ENCODE data around the gene CIAO3.
"Not testable (repeated sequence)": the region's sequence is repeated elsewhere in the genome, so short reads cannot be mapped to it uniquely, and the experiment has no call there.

The CIAO3 gene

GRCh38 chr16:716768-717325 lies 23.9 kb downstream of the CIAO3 start:
- no peak for DNase-seq (ENCODE audit: low read depth)
- TF ChIP-seq CTCF (IDR thresholded peaks at IDR 0.05; ENCODE audit: control insufficient read depth, extremely low read depth, insufficient read depth) = no peak
- H3K4me3 ChIP-seq (ENCODE audit: low read depth, low read length) = peak overlapping the region; percentile 69

GRCh38 chr16:716200-716568 lies 24.6 kb downstream of the CIAO3 start:
- no peak for DNase-seq (ENCODE audit: low read depth)
- no peak for TF ChIP-seq CTCF (IDR thresholded peaks at IDR 0.05; ENCODE audit: control insufficient read depth, extremely low read depth, insufficient read depth)
- H3K4me3 ChIP-seq (ENCODE audit: low read depth, low read length) = peak overlapping the region; percentile 69

GRCh38 chr16:715477-716199 lies 25.2 kb downstream of the CIAO3 start:
- peak; percentile 52 for TF ChIP-seq CTCF (IDR thresholded peaks at IDR 0.05; ENCODE audit: control insufficient read depth, extremely low read depth, insufficient read depth)
- DNase-seq (ENCODE audit: low read depth) = no peak
- H3K4me3 ChIP-seq (ENCODE audit: low read depth, low read length) = peak overlapping the region; percentile 69

GRCh38 chr16:714558-715476 lies 26.0 kb downstream of the CIAO3 start, which contains the start of gene METRN:
Gene METRN, plus strand, starts transcription at chr16:715118. Its CDS starts 172 bp downstream, at chr16:715290.
- no peak for DNase-seq (ENCODE audit: low read depth)
- no peak for TF ChIP-seq CTCF (IDR thresholded peaks at IDR 0.05; ENCODE audit: control insufficient read depth, extremely low read depth, insufficient read depth)
- H3K4me3 ChIP-seq (ENCODE audit: low read depth, low read length) = peak within 1 kb of the TSS; percentile 69

- peak overlapping the region; percentile 42; the same call in 1 of the 2 replicates for H3K4me3 ChIP-seq (ENCODE audit: low read depth, low read length)
- no peak for TF ChIP-seq CTCF (IDR thresholded peaks at IDR 0.05; ENCODE audit: control insufficient read depth, extremely low read depth, insufficient read depth)
- DNase-seq (ENCODE audit: low read depth) = no peak
Measured at GRCh38 chr16:714079-714478, 26.7 kb downstream of the CIAO3 start.

- peak; percentile 43 for TF ChIP-seq CTCF (IDR thresholded peaks at IDR 0.05; ENCODE audit: control insufficient read depth, extremely low read depth, insufficient read depth)
- not testable (repeated sequence) for H3K4me3 ChIP-seq (ENCODE audit: low read depth, low read length); DNase-seq (ENCODE audit: low read depth)
Measured at GRCh38 chr16:712740-713250, 28.0 kb downstream of the CIAO3 start.

All from LNCaP clone FGC (cell line).